UCSD-AML1 (cell line): Measurements from ENCODE around the gene NDNF.

Experiments
- DNase-seq: peaks from one replicate; lab custom pipeline; 2025; ENCODE audit not compliant: unreplicated experiment; lab: John Stamatoyannopoulos, UW

The NDNF gene

GRCh38 chr4:121015421-121015820 lies 56.9 kb downstream of the NDNF start:
- DNase-seq: no peak

- no peak for DNase-seq
Observed at GRCh38 chr4:121014544-121014943, 57.8 kb downstream of the NDNF start.

- no peak for DNase-seq
Observed at GRCh38 chr4:121011780-121012340, 60.5 kb downstream of the NDNF start.

- DNase-seq: no peak
Observed at GRCh38 chr4:121011138-121011537, 61.2 kb downstream of the NDNF start.

- DNase-seq: no peak
Observed at GRCh38 chr4:121009578-121010478, 62.5 kb downstream of the NDNF start.

GRCh38 chr4:121007660-121008059 lies 64.7 kb downstream of the NDNF start:
- no peak for DNase-seq

GRCh38 chr4:121003863-121004262 lies 68.5 kb downstream of the NDNF start:
- DNase-seq: no peak

- DNase-seq: no peak
Observed at GRCh38 chr4:120995266-120996010, 76.9 kb downstream of the NDNF start.

- DNase-seq: no peak
Observed at GRCh38 chr4:120994521-120994920, 77.8 kb downstream of the NDNF start.

GRCh38 chr4:120991885-120992284 lies 80.5 kb downstream of the NDNF start:
- DNase-seq: no peak

GRCh38 chr4:120990246-120990645 lies 82.1 kb downstream of the NDNF start:
- no peak for DNase-seq
